GM18861 (cell line): ENCODE results near the gene SORCS2.
"Not testable (repeated sequence)": the region's sequence is repeated elsewhere in the genome, so short reads cannot be mapped to it uniquely, and the experiment has no call there.

ENCODE experiments used
- ATAC-seq: cut with Tn5 transposase; IDR thresholded peaks from one replicate; pipeline ENCODE4 v1.9.1; 2021; ENCODE audit not compliant: unreplicated experiment

The SORCS2 gene

DNA sequence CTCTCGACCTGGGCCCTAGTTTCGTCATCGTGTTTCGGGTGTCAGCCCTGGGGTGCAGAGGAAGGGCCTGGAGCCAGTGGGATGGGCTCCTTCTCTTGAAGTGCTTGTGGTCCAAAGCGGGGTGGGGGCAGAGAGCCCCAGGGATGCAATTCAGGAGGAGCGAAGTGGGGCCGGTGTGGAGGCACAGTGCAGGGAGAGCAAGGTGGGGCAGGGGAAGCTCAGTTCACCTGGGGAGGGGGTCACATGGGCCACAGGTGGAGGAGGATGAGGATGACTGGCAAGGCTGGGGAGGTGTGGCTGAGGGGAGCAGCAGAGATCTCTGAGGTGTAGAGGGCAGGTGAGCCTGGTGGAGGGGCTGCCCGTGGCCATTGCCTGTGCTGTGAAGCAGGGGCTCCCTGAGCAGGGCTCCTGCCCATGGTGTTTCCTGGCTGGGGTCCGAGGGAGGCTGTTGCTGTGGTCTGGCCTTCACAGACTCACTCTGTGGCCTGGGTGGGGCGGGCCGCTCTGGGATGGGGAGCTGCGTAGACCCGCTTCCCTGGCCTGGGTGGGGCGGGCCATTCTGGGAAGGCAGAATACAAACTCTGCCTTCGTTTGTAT, 6.9 kb downstream of the SORCS2 start:
- ATAC-seq: no peak

- ATAC-seq: no peak
Measured at GRCh38 chr4:7199771-7200441, 7.6 kb downstream of the SORCS2 start.

GRCh38 chr4:7200801-7201200, 8.5 kb downstream of the SORCS2 start:
- no peak for ATAC-seq

DNA sequence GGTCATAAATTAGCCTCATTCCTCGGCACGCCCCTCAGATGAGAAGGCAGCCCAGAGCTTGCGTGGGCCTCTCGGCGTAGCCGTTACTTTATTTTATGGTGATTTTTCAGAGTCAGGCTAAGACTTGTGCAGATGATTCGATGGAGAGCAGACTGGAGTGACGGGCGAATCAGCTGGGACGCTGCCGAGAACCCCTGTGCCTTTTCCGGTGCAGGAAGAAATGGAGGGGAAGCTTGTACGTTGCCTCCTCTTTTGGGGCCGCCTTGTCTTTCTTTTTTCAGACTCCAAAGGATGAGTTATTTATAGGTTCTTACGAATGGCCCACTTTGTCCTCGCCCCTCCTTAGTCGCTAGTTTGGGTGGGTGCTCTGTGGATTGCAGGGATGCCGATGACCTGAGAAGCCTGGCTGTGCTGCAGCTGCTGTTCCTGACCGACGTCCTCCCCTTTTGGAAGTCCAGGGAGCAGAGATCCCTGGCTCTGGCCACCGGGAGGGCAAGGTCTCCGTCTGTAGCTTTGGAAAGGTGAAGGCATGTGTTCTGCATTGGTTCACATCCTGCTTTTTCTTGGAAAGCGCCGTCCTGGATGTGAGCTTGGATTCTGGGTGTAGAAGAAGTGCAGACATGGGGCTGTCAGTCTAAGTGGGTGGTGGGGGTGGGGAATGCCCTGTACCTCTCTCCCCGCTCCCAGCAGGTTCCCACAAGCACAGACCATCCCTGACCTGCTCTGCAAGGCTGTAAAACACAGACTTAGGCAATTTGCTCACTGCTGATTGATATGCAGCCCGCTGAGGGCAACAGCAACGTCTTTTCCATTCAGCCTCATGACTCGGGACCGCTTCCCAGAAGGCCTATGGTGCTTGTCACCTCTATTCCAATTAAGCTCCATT, 9.3 kb downstream of the SORCS2 start:
- no peak for ATAC-seq

GRCh38 chr4:7202411-7202810, 10.1 kb downstream of the SORCS2 start:
- ATAC-seq: no peak

- no peak for ATAC-seq
Measured at GRCh38 chr4:7204656-7205387, 12.5 kb downstream of the SORCS2 start.

DNA sequence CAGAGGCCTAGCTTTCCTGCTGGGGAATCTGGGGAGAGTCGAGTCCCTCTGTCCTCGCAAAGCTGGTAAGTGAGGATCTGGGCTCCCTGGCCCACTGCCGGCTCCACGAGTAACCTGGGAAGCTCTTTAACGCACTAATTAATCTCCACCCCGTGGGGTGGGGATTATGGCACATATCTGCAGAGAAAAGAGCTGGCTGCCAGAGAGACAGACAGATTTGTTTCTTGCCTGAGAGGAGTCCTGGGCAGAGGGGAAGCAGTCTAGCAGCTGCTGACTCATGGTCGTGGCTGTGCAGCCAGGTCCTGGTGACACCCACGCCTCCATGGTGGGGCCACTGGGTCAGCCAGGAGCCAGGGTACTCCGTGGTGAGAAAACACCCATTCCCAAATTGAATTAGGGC, 14.0 kb downstream of the SORCS2 start:
- no peak for ATAC-seq

DNA sequence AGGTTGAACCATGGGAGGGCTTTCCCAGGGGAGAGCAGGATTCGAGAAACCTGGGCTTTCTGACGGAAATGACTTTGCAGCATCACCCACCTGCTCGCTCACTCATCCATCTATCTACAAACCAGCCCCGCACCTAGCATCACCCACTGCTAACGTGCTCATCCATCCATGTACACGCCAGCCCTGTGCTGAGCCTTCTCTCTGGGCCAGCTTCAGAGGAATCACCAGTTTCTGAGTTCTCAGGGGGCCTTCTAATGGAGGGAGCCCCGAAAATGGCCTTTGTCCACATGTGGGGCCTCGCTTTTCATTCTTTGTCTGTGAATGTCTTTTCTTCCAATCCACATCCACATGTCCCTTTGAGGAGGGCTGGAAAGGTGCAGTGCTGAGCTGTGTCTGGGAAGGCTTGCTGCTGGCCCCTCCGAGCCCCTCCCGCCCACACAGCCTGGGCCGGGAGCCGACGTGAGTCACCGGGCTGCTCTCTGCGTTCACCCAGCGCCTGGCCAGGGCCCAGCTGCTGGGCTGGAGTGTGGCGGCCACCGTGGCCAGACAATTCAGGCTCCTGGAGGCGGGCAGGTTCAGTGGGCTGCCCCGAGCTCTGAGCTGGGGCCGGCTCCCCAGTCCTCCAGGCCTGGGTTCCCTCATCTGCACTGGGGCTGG, 14.7 kb downstream of the SORCS2 start:
- no peak for ATAC-seq

DNA sequence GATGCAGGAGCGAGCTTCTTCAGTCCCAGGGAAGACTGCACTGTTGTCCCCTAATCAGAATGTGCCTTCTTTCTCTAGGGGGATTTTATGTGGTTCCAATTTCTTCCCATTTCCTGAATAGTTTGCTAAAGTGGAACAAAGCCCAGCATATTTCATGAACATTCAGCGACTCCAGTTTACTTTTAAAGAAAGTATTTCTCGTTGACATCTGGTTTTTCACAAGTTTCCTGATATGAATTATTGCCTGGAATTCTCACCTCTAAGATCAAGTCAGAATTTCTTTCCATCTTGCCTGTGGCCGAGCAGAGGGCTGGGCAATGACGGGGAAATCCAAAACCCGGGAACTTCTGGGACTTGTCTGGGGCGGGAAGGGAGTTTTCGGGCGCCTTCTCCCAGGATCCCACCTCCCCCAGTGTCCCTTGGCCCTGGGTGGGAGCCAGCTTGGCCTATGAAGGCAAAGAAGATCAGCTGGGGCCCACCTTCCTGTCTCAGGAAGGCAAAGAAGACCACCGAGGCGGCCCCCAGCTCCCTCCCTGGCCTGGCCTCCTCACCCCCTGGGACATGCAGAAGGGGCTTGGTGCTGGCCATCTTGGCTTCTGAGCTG, 15.4 kb downstream of the SORCS2 start:
- no peak for ATAC-seq

GRCh38 chr4:7208509-7209451, 16.4 kb downstream of the SORCS2 start:
- no peak for ATAC-seq

- no peak for ATAC-seq
Measured at GRCh38 chr4:7209699-7210098, 17.4 kb downstream of the SORCS2 start.

DNA sequence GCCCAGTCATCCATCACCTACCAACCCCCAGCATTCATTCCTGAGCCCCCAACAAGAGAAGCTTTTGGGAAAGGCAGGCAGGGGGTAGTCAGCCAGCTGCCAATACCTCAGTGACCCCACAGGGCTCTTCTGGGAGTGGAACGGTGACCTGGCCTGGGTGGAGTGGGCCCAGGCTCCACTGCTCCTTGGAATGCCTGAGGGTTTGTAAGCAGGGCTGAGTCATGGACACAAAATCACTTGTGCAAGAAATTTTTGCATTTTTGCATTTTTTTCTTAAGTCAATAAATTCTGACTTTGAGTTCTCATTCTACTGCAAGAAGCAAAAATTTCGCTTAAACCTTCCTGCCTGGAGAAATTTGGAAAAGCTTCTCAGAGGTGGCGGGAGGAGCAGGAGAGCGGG, 18.5 kb downstream of the SORCS2 start:
- no peak for ATAC-seq

- ATAC-seq: no peak
Measured at GRCh38 chr4:7212101-7212674, 19.9 kb downstream of the SORCS2 start.

GRCh38 chr4:7212921-7213320, 20.6 kb downstream of the SORCS2 start:
- ATAC-seq: no peak

DNA sequence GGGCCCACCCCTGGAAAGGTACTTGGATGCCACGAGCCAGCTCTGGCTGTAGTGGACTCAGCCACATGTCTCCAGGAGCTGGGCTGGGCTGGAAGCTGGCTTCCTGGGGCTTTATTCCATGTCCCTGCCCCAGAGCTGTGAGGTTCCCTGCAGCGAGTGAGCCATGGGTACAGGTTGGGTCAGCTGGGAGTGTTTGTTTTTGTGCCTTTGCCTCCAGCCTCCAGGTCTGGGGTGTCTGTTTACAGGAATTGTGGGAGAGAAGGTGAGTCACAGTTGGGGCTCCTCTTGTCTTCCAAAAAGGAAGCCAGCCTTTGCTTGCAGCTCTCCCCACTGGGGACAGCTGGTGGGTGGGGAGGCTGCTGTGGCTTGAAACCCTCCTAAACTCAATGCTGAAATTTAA, 21.5 kb downstream of the SORCS2 start:
- ATAC-seq: no peak

DNA sequence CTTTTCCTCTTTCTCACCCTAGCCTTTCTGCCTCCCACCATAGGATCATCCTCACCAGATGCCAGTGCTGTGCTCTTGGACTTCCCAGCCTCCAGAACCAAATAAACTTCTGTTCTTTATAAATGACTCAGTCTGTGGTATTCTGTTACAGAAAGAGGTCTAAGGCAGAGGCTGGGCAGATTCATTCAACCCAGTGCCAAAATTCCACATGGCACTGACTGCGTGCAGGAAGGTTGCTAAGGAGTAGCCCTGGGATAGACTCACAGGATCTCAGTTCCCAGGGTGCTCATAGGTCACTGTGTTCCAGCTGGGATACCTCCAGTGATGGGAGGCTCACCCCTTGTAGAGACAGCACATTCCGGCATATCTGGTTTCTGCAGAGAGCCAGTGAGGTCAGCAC, 22.0 kb downstream of the SORCS2 start:
- ATAC-seq: no peak

- ATAC-seq: not testable (repeated sequence)
Measured at GRCh38 chr4:7215187-7215586, 22.8 kb downstream of the SORCS2 start.

DNA sequence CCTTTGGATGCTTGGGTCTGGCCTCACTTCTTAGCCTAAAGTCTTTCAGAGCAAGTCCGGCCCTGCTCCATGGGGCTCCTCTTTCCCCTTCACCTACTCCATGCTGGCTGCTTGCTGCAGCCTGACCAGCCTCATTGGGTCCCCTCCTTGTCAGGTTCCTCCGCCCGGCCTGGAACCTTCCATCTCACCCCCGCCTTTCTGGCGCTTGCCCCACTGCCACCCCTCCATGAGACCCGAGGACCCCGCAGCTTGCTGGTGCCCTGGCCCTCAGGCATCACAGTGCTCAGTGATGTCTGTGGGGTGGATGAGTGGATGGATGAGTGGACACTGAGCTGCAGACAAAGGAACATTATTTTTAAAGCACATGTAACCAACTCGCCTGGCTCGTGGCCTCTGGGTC, 24.7 kb downstream of the SORCS2 start:
- ATAC-seq: no peak
